HCT116 (cell line): ENCODE data around the gene TRPM5. TPM values are rescaled to one million over a fixed set of nuclear protein-coding genes. Genes with fewer than 3 reads are reported as not detected.

Experiments used
- ATAC-seq: fragments of 200-7000 bp; cut with Tn5 transposase; 2 replicates; pipeline ENCODE4 v1.9.1; 2020; ENCODE audit warnings: mild to moderate bottlenecking, moderate library complexity
- BruUV-seq: library from RNA; stranded (reverse); fragments of 400-500 nt; replicated peaks from 2 replicates; lab custom pipeline; 2021; lab: Mats Ljungman, UMichigan
- CTCF ChIA-PET: fragments of 300-600 bp; sonication (Branson Sonifier 250); formaldehyde crosslinking; loops from one replicate; lab custom pipeline; 2021; ENCODE audit warnings: antibody characterized with exemption; lab: Charles Lee
- POLR2A ChIA-PET: fragments of 300-600, 350-600 bp; sonication (Branson Sonifier 250); formaldehyde crosslinking; loops from one replicate; lab custom pipeline; 2021; ENCODE audit warnings: antibody characterized with exemption; lab: Charles Lee
- RAD21 ChIA-PET, 2 experiments: fragments of 300-600 bp; sonication (Branson Sonifier 250); formaldehyde crosslinking; loops; one replicate each; lab custom pipeline; 2023; ENCODE audit warnings: low total read pairs in 2 of 2; ENCODE audit not compliant: uncharacterized antibody in 2 of 2, unreplicated experiment in 2 of 2, low non-redundant PET in 1 of 2; lab: Charles Lee
- DNase-seq: peaks from one replicate; pipeline ENCODE4 v3.0.0-alpha.2; 2010; ENCODE audit warnings: low read depth, low spot score
- H2AFZ ChIP-seq: fragments of 200-600 bp; shearing (Covaris generic), sonication (generic); 2 replicates; pipeline ENCODE4 v1.6.1; 2017; ENCODE audit warnings: low read depth, mixed run types, mixed read lengths, antibody characterized with exemption, low read length; ENCODE audit not compliant: poor library complexity, severe bottlenecking
- H3K27ac ChIP-seq: 2 replicates; pipeline ENCODE4 v1.5.1; 2012; ENCODE audit warnings: low read depth, low read length
- H3K27me3 ChIP-seq: fragments of 200-600 bp; sonication (generic); 2 replicates; pipeline ENCODE4 v1.6.1; 2016; ENCODE audit warnings: mixed run types, low read length, mixed read lengths; ENCODE audit not compliant: insufficient read depth
- H3K36me3 ChIP-seq, 2 experiments: fragments of 200-500 bp in 1 of 2; fragments of 200-600 bp in 1 of 2; sonication (Bioruptor generic) in 1 of 2; sonication (generic) in 1 of 2; 2 replicates each; pipeline versions ENCODE4 v1.5.1 to v1.6.1; 2014 to 2016; ENCODE audit warnings: low read length in 2 of 2, inconsistent platforms in 1 of 2, mixed read lengths in 1 of 2, mixed run types in 1 of 2; ENCODE audit not compliant: insufficient read depth in 2 of 2, control insufficient read depth in 1 of 2
- H3K4me1 ChIP-seq, 2 experiments: fragments of 200-600 bp in 1 of 2; sonication (generic) in 1 of 2; 2 replicates each; pipeline versions ENCODE4 v1.5.1 to v1.6.1; 2012 to 2017; ENCODE audit warnings: low read length in 2 of 2, inconsistent platforms in 1 of 2, mild to moderate bottlenecking in 1 of 2, mixed read lengths in 1 of 2, mixed run types in 1 of 2, moderate library complexity in 1 of 2; ENCODE audit not compliant: insufficient read depth in 2 of 2, control insufficient read depth in 1 of 2
- H3K4me2 ChIP-seq: fragments of 200-600 bp; sonication (generic); 2 replicates; pipeline ENCODE4 v1.6.1; 2017; ENCODE audit warnings: mixed run types, low read length, mixed read lengths
- H3K4me3 ChIP-seq, 2 experiments: fragments of 200-600 bp in 1 of 2; sonication (generic) in 1 of 2; replicated peaks in 1 of 2; 2 replicates each; pipeline ENCODE4 v1.5.1; 2011 to 2016; ENCODE audit warnings: low read length in 2 of 2, control low read depth in 1 of 2, low read depth in 1 of 2, mild to moderate bottlenecking in 1 of 2, mixed read lengths in 1 of 2, mixed run types in 1 of 2
- H3K79me2 ChIP-seq: fragments of 200-600 bp; sonication (generic); 2 replicates; pipeline ENCODE4 v1.6.1; 2017; ENCODE audit warnings: mild to moderate bottlenecking, mixed run types, low read length, moderate library complexity, mixed read lengths; ENCODE audit not compliant: insufficient read depth
- H3K9ac ChIP-seq: fragments of 200-600 bp; sonication (generic); 2 replicates; pipeline ENCODE4 v1.6.1; 2016; ENCODE audit warnings: low read length, mixed read lengths
- H3K9me2 ChIP-seq: fragments of 200-600 bp; sonication (generic), shearing (Covaris generic); 2 replicates; pipeline ENCODE4 v1.6.1; 2017; ENCODE audit warnings: mixed run types, mild to moderate bottlenecking, moderate library complexity; ENCODE audit not compliant: insufficient read depth
- H3K9me3 ChIP-seq, 2 experiments: fragments of 200-500 bp in 1 of 2; fragments of 200-600 bp in 1 of 2; sonication (Bioruptor generic) in 1 of 2; sonication (generic) in 1 of 2; 2 replicates each; pipeline ENCODE4 v1.6.1; 2014 to 2017; ENCODE audit warnings: low read length in 2 of 2, mixed read lengths in 2 of 2, inconsistent platforms in 1 of 2, low read depth in 1 of 2, mild to moderate bottlenecking in 1 of 2, mixed run types in 1 of 2, moderate library complexity in 1 of 2; ENCODE audit not compliant: control insufficient read depth in 1 of 2, insufficient read depth in 1 of 2
- H4K20me1 ChIP-seq: fragments of 200-600 bp; sonication (generic), shearing (Covaris generic); 2 replicates; pipeline ENCODE4 v1.6.1; 2017; ENCODE audit warnings: mixed run types, mild to moderate bottlenecking, moderate library complexity; ENCODE audit not compliant: insufficient read depth
- CEBPB ChIP-seq: IDR thresholded peaks from 2 replicates; pipeline ENCODE4 v1.6.1; 2012; ENCODE audit warnings: low read depth
- EGR1 ChIP-seq: IDR thresholded peaks from 2 replicates; pipeline ENCODE4 v1.6.1; 2012; ENCODE audit warnings: low read depth
- FOSL1 ChIP-seq: IDR thresholded peaks from 2 replicates; pipeline ENCODE4 v1.6.1; 2012; ENCODE audit warnings: low read depth
- JUND ChIP-seq: IDR thresholded peaks from 2 replicates; pipeline ENCODE4 v1.6.1; 2012
- POLR2A ChIP-seq: IDR thresholded peaks from 2 replicates; pipeline ENCODE4 v1.7.0; 2011; ENCODE audit warnings: borderline replicate concordance; ENCODE audit not compliant: insufficient read depth, insufficient read length; ENCODE audit errors: extremely low read depth
- POLR2AphosphoS5 ChIP-seq: IDR thresholded peaks from 2 replicates; pipeline ENCODE4 v1.6.1; 2011; ENCODE audit warnings: mild to moderate bottlenecking, low read depth, low read length, moderate library complexity
- REST ChIP-seq: IDR thresholded peaks from 2 replicates; pipeline ENCODE4 v1.6.1; 2012; ENCODE audit warnings: low read depth
- SIN3A ChIP-seq: IDR thresholded peaks from 2 replicates; pipeline ENCODE4 v1.6.1; 2012; ENCODE audit warnings: low read depth
- SP1 ChIP-seq: IDR thresholded peaks from 2 replicates; pipeline ENCODE4 v1.6.1; 2012; ENCODE audit warnings: low read depth
- SRF ChIP-seq: IDR thresholded peaks from 2 replicates; pipeline ENCODE4 v1.6.1; 2012; ENCODE audit warnings: low read depth
- TCF7L2 ChIP-seq: IDR thresholded peaks from 2 replicates; pipeline ENCODE4 v1.7.0; 2011; ENCODE audit warnings: borderline replicate concordance, inconsistent platforms; ENCODE audit not compliant: insufficient read depth, insufficient read length; ENCODE audit errors: extremely low read depth
- YY1 ChIP-seq: IDR thresholded peaks from 2 replicates; pipeline ENCODE4 v1.6.1; 2011; ENCODE audit warnings: low read length, low read depth, moderate library complexity, mild to moderate bottlenecking; ENCODE audit not compliant: insufficient replicate concordance; ENCODE audit errors: extremely low read depth
- ZFX ChIP-seq: fragments of 450-650 bp; IDR thresholded peaks from 2 replicates; pipeline ENCODE4 v1.6.1; 2017
- intact Hi-C: fragments of 100-400 bp; cut with micrococcal nuclease; formaldehyde crosslinking; loops from 2 replicates; pipeline ENCODE4 v1.10.0; 2022
- total RNA-seq: library from RNA; stranded (reverse); gene quantifications from one replicate; pipeline ENCODE4 v1.2.1, GENCODE V29; 2021; ENCODE audit not compliant: unreplicated experiment
- TF ChIP-seq, protein P1 (sequence below): IDR thresholded peaks from 2 replicates; pipeline ENCODE4 v1.6.1; 2011; ENCODE audit warnings: mild to moderate bottlenecking, low read length, moderate library complexity; ENCODE audit not compliant: insufficient replicate concordance; ENCODE audit errors: extremely low read depth
- TF ChIP-seq, protein P2 (sequence below): IDR thresholded peaks from 2 replicates; pipeline ENCODE4 v1.6.1; 2012

Gene TRPM5
- total RNA-seq, 1 experiment from 2014 or later: 0.07 TPM

DNA sequence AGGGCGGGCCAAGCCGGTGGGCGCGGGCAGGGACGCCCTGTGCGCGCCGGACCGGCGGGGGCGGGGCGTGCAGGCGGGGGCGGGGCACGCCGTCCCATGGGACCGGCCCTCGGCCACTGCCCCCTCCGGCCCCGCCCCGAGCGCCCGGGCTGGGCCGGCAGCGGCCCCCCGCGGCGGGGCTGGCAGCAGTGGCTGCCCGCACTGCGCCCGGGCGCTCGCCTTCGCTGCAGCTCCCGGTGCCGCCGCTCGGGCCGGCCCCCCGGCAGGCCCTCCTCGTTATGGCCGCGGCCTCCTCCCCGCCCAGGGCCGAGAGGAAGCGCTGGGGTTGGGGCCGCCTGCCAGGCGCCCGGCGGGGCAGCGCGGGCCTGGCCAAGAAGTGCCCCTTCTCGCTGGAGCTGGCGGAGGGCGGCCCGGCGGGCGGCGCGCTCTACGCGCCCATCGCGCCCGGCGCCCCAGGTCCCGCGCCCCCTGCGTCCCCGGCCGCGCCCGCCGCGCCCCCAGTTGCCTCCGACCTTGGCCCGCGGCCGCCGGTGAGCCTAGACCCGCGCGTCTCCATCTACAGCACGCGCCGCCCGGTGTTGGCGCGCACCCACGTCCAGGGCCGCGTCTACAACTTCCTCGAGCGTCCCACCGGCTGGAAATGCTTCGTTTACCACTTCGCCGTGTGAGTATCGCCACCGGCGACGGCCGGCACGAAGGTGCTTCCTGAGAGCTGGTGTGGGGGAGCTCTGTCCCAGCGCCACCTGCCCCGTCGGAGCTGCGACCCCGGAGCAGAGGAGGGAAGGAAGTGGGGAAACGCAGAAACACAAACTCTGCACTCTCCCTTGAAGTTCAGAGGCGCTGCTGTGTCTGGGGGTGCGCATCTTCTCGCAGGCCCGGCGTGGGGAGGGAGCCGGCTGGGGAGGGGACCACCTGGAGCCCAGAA, 769 bp upstream of the TRPM5 start, which contains the start of gene KCNQ1 (continued):
- TF ChIP-seq REST: no peak

DNA sequence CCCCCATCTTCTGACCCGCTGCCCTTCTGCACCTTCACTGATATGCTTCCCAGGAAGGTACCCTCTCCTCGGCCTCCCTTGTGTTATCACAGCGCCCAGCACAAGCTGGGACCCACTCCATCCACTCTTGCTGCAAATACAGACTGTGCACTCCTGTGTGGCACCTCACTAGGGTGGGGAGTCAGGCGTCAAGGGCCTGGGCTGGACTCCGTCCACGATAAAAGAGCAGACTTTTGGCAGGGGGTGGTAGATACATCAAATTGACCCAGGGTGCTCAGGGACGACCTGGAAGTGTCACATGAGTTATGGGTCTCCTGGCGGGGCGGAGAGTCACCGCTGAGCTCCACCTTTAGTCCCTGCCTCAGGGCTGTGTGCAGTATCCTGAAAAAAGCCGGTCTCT, 908 bp downstream of the TRPM5 start:
- no peaks in the 10 kb centered on the region for H3K9me2 ChIP-seq
- no peaks in the 10 kb centered on the region for H3K36me3 ChIP-seq
- H2AFZ ChIP-seq: no peak overlapping the region
- intact Hi-C loops: no loop called here
- H4K20me1 ChIP-seq: no peaks in the 10 kb centered on the region
- H3K4me1 ChIP-seq: peaks cover 13 to 21% of the 10 kb centered on the region in 2 experiments
- no peak overlapping the region for H3K9ac ChIP-seq
- ChIA-PET CTCF (no interaction called here), RAD21 (no interaction called here), POLR2A (no interaction called here)
- no peaks in the 10 kb centered on the region for H3K79me2 ChIP-seq
- peaks cover 17% of the 10 kb centered on the region; the same call in 1 of the 2 replicates for H3K27me3 ChIP-seq
- H3K4me3 ChIP-seq: no peak overlapping the region
- no peak overlapping the region for H3K27ac ChIP-seq
- TF ChIP-seq FOSL1: no peak
- no peak for TF ChIP-seq REST
- TF ChIP-seq SRF: no peak
- no peak for TF ChIP-seq YY1
- TF ChIP-seq, protein P1, sequence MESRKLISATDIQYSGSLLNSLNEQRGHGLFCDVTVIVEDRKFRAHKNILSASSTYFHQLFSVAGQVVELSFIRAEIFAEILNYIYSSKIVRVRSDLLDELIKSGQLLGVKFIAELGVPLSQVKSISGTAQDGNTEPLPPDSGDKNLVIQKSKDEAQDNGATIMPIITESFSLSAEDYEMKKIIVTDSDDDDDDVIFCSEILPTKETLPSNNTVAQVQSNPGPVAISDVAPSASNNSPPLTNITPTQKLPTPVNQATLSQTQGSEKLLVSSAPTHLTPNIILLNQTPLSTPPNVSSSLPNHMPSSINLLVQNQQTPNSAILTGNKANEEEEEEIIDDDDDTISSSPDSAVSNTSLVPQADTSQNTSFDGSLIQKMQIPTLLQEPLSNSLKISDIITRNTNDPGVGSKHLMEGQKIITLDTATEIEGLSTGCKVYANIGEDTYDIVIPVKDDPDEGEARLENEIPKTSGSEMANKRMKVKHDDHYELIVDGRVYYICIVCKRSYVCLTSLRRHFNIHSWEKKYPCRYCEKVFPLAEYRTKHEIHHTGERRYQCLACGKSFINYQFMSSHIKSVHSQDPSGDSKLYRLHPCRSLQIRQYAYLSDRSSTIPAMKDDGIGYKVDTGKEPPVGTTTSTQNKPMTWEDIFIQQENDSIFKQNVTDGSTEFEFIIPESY: no peak
- no peak for TF ChIP-seq SP1
- TF ChIP-seq, protein P2, sequence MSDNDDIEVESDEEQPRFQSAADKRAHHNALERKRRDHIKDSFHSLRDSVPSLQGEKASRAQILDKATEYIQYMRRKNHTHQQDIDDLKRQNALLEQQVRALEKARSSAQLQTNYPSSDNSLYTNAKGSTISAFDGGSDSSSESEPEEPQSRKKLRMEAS: no peak
- no peak for TF ChIP-seq TCF7L2
- TF ChIP-seq ZFX: no peak
- no peak for TF ChIP-seq JUND
- TF ChIP-seq EGR1: no peak
- no peak for TF ChIP-seq SIN3A
- no peak for TF ChIP-seq POLR2AphosphoS5
- no peak for TF ChIP-seq POLR2A
- no peak for TF ChIP-seq CEBPB
- BruUV-seq: no TSS peak
- H3K4me2 ChIP-seq: peak overlapping the region; percentile 91
- H3K9me3 ChIP-seq: no peaks in the 10 kb centered on the region
- DNase-seq (no peak), ATAC-seq (no peak)
